ENCODE results near the gene RMND5A.
A peak's percentile ranks its signal among the peaks of the same experiment; 100 is the strongest.

Gene RMND5A

DNA sequence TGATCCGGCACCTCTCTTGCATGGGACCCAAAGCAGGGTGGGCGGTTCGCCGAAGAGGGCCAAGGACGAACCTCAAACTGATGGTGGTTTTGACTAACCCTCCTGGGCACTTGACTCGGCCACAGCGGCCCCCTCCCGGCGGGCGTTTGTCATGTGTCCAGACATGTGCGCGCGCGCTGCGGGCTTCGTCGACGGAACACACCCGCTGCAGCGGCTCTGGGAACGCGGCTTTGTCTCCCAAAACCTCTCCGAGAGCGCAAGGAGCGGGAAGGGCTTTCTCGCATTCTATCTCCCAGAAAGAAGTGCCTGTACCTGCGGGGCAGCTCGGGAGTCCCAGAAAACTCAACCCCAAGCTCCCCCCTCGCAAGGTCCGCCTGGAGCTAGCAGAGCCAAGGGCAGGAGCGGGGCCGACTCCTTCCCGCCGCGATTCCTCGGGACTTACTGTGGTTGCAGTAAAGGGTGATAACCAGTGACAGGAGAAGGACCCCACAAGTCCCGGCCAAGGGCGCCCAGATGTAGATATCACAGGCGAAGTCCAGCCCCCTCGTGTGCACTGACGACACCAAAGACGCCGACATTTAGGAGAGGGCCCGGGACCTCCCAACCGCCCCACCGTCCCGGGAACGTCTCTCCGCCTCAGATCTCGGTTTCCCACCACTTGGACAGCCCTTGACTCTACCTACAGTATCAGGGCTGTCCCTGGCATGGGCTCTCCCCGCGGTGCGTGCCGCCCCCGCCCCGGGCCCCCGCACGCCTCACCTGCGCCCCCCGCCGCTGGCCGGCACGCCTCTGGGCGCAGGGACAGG, 69.0 kb downstream of the RMND5A start:
- peak; percentile 12 to 14 for DNase-seq
- TF ChIP-seq GATA1 (IDR thresholded peaks at IDR 0.05; ENCODE audit: low read depth, low read length): no peak
- TF ChIP-seq POLR2A (IDR thresholded peaks at IDR 0.05; ENCODE audit: low read length): no peak

DNA sequence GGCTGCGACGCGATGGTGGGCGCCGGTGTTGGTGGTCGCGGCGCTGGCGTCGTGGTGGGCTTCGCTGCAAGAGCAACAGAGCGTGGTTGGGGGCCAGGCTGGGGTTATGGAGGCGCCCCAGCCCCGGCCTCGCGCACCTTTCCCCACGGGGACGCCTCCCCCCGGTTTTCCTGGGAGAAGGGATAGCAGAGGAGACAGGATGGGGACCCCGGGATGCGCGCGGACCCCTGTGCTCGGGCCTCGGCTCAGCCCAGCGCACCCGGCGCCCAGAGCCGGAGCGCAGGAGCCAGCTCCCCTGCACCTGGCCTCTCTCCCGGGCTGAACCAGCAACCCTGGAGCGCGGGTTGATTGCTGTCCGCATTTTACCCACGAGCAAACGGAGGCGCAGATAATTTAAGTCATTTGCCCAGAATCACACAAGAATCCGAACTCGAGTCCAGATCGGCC, 69.6 kb downstream of the RMND5A start:
- no peak for TF ChIP-seq POLR2A (IDR thresholded peaks at IDR 0.05; ENCODE audit: low read length)
- no peak for TF ChIP-seq GATA1 (IDR thresholded peaks at IDR 0.05; ENCODE audit: low read depth, low read length)
- DNase-seq: no peak

DNA sequence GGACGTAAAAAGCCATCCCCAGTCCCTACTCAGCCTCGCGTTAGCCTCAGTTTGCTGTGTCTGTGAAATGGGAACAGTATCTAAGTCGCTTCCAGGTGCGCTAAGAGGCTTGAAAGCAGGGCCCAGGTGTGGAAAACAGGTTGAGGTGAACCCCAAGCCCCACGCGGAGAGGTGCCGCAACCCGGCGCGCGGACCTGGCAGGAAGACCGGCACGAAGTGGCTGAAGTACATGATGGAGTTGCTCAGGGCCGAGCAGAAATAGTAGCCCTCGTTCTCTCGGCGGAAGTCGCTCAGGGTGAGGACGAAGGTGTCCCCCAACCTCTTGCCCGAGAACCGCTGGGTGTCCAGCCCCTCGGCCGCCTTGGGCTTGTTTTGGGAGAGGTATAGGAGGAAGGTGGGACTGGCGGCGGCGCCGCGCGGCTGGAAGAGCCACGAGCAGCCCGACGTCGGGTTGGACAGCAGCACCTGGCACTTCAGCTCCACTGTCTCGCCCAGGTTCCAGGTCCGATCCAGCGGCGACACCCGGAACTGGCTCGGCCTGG, 70.1 kb downstream of the RMND5A start:
- no peak for TF ChIP-seq GATA1 (IDR thresholded peaks at IDR 0.05; ENCODE audit: low read depth, low read length)
- no peak for TF ChIP-seq POLR2A (IDR thresholded peaks at IDR 0.05; ENCODE audit: low read length)
- no peak for DNase-seq

DNA sequence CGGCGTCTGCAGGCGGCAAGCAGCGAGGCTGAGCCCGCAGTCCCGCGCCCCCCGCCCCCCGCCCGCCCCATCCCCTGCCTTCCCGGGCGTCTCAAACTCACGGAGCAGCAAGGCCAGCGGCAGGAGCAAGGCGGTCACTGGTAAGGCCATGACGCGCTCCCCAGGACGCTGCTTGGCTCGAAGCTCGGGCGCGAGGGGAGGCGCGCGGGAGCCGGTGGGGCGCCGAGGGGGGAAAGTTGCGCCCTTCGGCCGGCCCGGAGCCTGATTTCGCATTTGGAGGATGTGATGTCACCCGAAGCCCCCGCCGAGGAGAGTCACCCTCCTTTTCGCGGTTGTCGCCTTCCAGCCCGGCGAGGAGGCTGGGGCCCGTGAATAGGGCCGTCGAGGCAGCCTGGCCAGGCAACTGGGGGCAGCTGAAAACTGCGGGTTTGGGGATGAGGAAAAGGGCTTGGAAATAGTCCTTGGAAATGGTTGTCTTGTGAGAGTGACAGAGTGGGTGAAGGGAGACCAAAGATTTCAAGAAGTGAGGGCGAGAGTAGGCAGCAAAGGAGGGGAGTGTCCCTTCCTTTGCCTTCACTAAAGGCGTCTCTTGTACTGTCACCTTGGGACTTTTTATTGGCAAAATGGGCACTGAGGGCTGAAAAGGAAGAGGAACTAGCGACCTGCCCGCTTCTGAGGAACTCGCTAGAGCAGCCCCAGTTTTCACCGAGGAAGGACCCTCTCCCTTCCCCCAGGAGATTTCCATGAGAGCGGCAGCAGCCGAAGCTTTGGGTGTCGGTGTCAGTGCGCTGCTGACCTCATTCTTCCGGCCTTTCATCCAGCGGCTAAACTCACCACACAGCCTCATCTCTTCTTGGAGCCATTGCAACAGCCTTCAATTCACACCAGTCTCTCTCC, 70.8 kb downstream of the RMND5A start, which contains the start of gene CD8A:
Gene CD8A (minus strand): TSS at position 238 of the 897 bp plus-strand sequence. CDS start 88 bp downstream, at position 150.
- no peak for DNase-seq
- no peak for TF ChIP-seq POLR2A (IDR thresholded peaks at IDR 0.05; ENCODE audit: low read length)
- no peak for TF ChIP-seq GATA1 (IDR thresholded peaks at IDR 0.05; ENCODE audit: low read depth, low read length)

DNA sequence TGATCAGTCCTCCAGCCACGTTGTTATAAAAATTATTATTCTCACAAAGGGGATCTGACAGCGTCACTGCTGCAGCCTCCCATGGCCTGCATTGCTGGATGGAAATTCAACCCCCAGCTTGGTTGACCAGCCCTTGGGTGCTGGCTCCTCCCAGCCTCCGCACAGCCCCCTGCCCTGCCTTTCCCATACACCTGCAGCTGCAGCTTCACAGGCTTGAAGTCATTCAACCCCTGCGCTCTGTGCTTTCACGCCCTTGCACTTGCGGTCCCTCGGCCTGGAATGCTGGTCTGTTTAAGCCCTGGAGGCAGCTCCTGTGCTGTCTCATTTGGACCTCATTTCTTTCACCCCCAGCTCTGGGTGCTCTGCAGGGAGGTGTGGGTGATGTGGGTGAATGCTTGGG, 71.5 kb downstream of the RMND5A start:
- no peak for DNase-seq
- TF ChIP-seq GATA1 (IDR thresholded peaks at IDR 0.05; ENCODE audit: low read depth, low read length) (no peak), POLR2A (IDR thresholded peaks at IDR 0.05; ENCODE audit: low read length) (no peak)

DNA sequence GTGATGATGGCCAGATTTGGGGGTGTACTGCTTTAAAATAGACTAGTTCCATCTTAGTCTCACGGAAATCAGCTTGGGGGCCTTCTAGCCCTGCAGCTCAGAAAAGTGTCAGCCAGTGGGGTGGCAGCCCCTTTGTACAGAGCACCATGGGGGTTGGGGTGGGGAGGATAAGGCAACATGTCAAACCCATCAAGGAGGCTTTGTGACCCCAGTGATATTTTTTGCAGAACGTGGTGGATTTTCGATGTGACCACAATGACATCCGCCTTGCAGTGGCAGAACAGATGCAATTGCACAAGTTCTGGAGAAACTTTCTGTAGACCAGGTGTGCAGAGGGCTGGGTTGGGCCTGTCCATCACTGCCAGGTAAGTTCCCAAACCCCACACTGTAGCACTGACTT, 73.7 kb downstream of the RMND5A start:
- no peak for TF ChIP-seq GATA1 (IDR thresholded peaks at IDR 0.05; ENCODE audit: low read depth, low read length)
- no peak for TF ChIP-seq POLR2A (IDR thresholded peaks at IDR 0.05; ENCODE audit: low read length)

DNA sequence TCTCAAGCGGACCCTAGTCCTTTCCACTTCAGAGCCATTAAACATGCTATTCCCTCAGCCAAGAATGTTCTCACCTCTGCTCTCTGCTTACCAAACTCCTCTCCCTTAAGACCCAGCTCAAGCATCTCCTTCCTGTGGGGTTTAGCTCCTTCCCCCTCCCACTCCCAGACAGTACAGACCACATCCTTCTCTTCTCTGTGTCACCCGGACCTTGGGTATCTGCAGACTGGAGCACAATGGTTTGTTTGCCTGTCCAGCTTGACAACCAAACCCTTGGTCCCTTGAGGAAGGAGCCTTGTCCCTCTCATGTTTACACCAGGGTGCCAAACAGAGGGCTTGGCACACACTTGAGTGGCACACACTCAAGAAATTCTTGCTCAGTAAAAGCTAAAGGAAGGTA, 74.8 kb downstream of the RMND5A start:
- DNase-seq: no peak
- TF ChIP-seq POLR2A (IDR thresholded peaks at IDR 0.05; ENCODE audit: low read length) (no peak), GATA1 (IDR thresholded peaks at IDR 0.05; ENCODE audit: low read depth, low read length) (no peak)

More for the DNA sequence above, 73.7 kb downstream of the RMND5A start:
- no peak for DNase-seq

DNA sequence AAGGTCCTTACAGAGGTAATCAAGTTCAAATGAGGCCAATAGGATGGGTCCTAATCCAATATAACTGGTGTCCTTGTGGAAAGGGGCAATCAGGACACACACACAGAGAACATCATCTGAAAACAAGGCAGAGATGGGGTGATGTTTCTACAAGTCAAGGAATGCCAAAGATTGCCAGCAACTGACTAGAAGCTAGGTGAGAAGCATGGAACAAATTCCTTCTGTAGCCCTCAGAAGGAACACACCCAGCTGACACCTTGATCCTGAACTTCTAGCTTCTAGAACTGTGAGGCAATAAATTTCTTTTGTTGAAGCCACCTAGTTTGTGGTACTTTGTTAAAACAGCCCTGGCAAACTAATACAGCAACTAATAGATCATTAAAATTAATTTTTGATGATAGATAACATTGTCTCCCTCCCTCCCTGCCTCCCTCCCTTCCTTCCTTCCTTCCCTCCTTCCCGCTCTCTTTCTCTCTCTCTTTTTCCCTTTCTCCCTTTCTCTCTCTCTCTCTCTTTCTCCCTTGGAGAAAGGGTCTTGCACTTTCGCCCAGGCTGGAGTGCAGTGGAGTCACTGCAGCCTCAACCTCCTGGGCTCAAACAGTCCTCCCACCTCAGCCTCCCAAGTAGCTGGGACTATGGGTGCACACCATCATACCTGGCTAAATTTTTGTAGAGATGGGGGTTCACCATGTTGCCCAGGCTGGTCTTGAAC, 80.9 kb downstream of the RMND5A start:
- DNase-seq: no peak
- TF ChIP-seq GATA1 (IDR thresholded peaks at IDR 0.05; ENCODE audit: low read depth, low read length) (no peak), POLR2A (IDR thresholded peaks at IDR 0.05; ENCODE audit: low read length) (no peak)

DNA sequence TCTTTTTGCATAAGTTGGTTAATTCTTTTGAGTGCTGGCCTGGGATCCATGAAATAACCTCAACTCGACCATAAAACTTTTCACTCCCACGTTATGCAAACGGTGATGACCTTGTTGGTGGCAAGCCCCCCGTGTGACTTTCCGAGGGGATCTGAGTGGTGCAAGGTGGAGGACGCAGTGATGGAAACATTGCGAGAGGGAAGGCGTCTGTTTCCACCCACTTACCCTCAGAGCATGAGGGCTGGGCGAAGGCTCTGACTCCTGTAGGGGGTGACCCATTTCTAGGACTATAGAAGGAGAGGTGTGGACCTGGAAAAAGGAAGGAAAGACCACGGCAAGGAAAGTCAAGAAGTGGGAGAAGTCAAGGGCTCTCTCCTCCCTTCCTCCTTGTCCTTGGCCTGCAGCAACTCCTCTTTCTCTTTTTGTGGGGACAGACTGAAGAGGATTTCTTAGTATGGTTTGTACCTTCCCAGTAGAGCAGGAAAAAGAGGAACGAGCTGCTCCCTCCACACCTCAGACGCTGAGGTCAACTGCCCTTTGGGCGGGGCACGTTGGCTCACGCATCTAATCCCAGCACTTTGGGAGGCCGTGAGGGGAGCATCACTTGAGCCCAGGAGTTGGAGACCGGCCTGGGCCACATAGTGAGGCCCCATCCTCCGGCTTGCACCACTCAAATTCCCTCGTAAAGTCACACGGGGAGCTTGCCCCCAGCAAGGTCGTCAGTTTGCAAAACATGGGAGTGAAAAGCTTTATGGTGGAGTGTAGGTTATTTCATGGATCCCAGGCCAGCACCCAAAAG, 86.2 kb downstream of the RMND5A start:
- DNase-seq: no peak
- TF ChIP-seq POLR2A (IDR thresholded peaks at IDR 0.05; ENCODE audit: low read length): no peak

DNA sequence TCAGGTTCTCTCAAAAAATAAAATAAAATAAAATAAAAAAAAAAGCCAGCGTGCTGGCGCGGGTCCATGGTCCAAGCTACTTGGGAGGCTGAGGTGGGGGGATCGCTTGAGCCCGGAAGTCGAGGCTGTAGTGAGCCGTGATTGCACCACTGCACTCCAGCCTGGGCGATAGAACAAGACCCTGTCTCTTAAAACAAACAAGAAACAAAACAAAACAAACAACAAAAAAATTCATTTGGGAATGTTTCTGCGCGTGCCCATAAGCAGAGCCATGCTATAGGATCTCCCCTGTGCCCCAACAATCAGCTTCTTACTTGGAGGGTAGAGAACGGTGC, 87.0 kb downstream of the RMND5A start:
- TF ChIP-seq GATA1 (IDR thresholded peaks at IDR 0.05; ENCODE audit: low read depth, low read length) (no peak), POLR2A (IDR thresholded peaks at IDR 0.05; ENCODE audit: low read length) (no peak)
- no peak for DNase-seq

DNA sequence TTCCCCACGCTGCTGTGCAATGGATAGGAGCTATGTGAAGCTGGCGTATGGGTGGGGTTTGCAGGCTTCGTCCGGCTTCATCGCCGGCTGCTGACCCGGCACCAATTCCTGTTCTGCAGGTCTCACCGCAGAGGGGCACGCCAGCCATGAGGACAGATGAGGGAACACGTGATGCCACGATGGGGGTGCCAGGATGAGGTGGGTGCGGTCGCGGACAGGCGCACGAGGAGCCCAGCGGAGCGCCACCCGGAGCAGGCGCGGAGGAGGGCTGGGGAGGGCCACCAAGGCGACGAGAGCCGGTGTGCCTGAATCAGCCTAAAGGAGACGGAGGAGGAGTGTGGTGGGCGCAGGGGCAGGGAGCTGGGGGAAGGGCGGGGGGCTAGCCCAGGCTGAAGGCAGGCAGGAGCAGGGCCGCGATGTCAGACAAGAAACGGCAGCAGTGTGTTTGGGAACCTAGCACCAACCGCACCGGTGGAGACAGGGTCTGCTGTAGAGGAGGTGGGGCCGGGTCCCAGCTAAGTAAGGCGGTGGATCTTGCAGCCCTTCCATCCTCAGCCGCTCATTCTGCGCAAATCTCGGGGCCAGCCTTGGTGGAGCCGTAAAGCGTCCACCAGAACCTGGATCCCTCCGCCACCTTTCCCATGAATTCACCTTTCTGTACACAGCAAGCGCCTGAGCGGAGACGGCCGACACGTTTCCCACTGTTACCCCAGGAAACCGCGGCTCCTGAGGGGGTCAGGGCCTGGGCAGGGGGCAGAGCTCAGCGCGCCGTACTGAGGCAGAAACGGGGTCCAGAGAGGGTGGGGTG, 87.6 kb downstream of the RMND5A start:
- TF ChIP-seq GATA1 (IDR thresholded peaks at IDR 0.05; ENCODE audit: low read depth, low read length) (no peak), POLR2A (IDR thresholded peaks at IDR 0.05; ENCODE audit: low read length) (no peak)
- DNase-seq: peak; percentile 36 to 39

Measured in erythroblast (primary cell).